Activated CD4-positive, alpha-beta T cell treated with anti-CD3 and anti-CD28 coated beads, Interleukin-2, amount 50 U/mL, for 24 hours (primary cell): ENCODE data around the gene ADTRP.
"Not testable (repeated sequence)": the region's sequence is repeated elsewhere in the genome, so short reads cannot be mapped to it uniquely, and the experiment has no call there.

Experiments
- DNase-seq, 2 donors: peaks; one replicate each; pipeline ENCODE4 v3.0.0-alpha.2; 2020; ENCODE audit warnings: low read depth in 1 of 2, low spot score in 1 of 2

ADTRP gene

DNA sequence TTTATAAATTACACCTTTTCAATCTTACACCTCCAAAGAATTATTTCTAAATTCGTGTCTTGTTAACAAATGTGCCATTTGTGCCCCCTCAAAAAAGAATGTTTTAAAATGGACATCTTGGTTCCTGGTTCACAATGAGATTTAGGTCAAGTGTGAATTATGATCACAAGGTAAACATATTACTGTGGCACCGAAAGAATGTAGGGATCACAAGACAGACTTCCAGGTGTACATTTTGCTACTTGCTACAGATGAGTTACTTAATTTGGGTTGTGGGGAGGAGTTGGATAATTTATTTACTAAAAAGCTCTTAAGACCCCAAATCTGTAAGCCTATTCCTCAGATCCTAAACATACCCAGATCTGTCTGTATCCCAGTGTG is 25.0 kb upstream of the ADTRP start:
- no peak for DNase-seq

DNA sequence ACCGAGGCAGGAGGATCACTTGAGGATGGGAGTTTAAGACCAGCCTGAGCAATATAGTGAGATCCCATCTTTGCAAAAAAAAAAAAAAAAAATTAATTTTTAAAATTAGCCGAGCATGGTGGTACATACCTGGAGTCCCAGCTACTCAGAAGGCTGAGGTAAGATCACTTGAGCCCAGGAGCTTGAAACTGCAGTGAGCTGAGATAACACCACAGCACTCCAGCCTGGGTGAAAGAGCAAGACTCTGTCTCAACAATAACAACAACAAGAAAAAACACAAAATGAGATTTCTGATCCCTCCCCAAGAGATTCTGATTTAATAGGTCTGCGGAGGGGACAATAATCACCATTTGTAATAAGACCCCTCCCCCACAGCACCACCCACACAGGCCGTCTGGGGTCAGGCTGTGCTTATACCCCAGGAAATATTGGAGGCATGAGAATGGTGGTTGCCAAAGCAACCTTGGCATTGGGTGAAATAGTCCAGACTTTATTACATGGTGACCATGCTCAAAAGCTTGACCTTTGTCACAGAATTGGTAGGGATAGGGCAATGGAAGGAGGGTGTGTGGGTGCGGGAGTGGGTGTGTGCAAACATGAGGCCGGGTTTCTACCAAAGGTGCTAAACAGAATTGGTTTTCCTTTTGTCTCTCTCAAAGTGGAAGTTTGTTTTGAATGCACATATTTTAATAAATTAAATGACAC is 24.4 kb upstream of the ADTRP start:
- DNase-seq = no peak

DNA sequence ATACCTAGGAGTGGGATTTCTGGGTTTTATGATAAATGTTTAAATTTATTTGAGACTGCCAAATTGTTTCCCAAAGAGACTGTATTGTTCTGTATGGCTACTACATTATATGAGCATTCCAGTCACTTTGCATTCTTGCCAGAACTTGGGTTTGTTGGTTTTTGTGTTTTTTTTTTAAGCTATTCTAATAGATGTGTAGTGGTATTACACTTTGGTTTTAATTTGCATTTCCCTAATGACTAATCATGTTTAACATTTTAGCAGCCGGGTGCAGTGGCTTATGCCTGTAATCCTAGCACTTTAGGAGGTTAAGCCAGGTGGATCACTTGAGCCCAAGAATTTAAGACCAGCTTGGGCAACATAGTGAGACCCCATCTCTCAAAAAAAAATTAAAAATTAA is 21.9 kb upstream of the ADTRP start:
- not testable (repeated sequence) for DNase-seq

DNA sequence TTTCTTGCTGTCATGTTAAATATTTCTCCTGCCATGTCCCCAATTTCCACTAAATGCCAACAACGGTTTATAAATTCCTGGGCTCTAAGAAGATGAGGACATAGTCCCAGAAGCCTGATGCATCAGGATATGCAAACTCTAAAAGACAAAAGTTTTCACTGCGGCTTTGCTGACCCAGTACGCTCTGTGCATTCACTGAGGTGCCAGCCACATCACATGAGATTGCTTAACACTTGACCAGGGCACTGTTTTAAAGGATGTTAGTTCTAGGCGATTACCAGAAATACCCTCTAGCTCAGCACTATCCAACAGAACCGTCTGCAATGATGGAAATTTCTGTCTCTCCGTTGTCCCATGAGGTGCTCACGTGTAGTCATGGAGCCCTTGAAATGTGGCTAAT is 19.9 kb upstream of the ADTRP start:
- no peak for DNase-seq

DNA sequence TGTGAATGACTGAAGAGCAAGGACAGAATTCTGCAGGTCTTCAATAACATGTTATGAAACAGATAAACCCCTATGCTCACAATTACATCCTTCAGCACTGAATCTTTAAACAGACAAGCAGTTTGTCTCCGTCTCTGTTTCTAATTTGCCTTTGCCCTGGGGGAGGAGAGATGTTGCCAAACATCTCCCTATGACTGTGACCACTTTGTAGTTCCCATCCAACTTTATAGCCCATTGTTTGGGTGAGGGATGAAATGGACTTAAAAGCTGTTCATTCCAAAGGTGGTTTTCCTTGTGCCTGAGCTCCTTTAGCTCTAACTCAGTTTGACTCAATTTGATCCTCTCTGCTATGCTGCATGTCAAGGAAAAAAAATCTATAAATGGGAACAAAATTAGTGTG is 19.5 kb upstream of the ADTRP start:
- DNase-seq = no peak

DNA sequence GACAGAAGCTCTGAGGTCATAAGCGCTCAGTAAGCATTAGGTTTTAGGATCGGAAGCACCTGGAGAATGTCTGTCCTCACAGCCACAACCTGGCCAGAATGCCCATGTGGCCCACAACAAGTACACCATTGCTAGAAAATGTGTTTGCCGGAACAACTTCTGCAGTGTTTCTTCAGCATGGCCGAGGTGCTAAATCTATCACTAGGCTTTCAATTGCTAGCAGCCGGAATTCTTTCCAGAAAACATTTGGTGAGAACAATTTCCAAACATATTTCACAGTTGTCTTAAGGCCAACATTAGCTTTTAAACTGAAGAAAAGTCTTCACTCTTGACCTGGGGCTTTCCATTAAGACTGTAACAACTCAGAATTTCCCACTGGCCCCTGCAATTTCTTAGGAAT is 18.2 kb upstream of the ADTRP start:
- no peak for DNase-seq

DNA sequence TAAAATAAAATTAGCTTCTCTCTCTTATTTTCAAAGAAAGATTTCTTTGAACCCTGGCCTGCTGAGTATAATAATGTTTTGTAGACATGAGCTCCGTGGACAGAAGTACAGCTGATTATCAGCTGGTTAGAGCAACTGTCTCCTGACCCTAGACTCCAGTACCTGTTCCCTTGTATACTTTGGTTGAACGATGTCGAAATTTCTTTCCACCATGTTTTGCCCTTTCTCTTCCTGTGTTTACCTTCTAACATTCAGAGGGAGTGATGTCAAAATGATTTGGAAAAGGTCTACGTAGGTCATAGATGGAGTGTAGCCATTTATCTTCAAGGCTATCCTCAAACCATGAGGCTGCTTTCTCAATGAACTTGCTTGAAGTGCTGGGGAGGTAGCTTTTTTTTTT is 16.8 kb upstream of the ADTRP start:
- DNase-seq = no peak

DNA sequence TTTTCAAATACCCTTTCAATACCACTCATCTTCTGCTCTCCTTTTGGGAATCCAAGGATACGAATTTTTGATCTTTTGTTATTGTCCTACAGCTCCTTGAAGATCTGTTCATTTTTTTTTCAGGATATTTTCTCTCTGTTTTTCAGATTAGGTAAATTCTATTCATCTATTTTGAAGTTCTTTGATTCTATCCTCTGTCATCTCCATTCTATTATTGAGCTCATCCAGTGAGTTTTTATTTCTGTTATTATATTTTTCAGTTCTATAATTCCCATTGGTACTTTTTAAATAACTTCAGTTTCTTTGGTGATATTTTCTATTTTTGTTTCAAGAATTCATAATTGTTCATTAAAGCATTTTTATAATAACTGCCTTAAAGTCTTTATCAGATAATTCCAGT is 14.7 kb upstream of the ADTRP start:
- DNase-seq = no peak

DNA sequence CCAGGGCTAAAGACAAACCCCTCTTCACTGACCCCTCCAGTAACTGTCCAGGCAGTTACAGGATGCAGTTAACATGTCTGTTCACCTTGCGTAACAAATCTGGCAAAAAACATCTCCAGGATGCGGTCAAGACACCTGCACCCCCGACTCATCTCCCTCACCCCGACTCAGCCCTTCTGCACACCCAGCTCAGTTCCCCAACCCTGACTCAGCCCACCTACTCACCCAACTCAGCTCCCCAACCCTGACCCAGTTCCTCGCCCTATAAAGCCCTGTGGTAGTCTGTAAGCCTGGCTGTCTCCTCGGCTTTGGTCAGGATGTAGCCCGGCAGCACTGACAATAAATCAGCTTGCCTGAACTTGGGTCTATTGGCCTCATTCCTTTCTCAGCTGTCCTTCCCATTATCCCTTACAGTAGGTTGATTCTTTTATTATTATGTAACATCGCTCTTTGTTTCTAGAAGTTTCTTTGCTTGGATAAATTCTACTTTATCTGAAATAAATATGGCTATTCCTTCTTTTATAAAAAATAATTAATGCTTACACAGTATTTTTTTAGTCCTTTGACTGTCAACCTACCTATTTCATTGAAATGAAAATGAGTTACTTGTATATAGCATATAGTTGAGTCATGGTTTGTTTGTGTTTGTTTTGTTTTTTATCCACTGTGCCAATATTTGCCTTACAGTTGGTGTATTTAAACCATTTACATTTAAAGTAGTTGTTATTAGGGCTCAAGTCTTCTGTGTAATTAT is 12.9 kb upstream of the ADTRP start:
- DNase-seq = no peak

DNA sequence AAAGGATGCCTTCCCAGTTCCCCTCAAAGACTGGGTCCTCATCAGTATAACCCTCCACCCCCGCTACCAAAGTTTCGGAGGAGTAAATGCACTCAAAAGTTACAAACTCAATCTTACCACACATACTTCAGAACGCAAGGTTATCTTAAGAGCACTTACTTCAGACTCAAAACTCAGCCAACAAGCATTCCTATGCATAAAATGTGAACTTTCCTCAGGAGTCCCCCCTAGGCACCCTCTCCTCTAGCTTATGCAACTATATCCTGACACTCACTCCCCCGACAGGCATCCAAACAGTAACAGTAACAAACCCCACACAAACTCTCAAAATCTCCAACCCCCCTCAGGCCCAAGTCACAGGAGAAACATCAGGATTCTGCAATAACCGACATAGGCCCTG is 11.1 kb upstream of the ADTRP start:
- DNase-seq = no peak

DNA sequence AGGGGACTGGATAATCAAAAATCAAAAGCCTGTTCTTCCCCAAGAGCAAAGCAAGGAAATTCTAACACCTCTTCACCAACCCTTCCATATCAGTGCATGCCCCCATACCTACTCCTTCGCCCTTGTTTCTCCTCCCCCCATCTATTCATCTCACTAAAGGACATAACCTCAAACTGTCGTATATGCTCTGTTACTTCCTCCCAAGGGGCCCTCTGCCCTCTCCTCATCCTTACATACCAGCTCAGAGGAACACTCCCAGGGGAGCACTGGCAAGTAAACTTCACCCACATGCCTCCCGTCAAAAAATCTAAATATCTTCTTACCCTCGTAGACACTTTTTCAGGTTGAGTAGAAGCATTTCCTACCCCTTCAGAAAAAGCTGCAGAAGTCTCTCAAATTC is 9.4 kb upstream of the ADTRP start:
- no peak for DNase-seq

DNA sequence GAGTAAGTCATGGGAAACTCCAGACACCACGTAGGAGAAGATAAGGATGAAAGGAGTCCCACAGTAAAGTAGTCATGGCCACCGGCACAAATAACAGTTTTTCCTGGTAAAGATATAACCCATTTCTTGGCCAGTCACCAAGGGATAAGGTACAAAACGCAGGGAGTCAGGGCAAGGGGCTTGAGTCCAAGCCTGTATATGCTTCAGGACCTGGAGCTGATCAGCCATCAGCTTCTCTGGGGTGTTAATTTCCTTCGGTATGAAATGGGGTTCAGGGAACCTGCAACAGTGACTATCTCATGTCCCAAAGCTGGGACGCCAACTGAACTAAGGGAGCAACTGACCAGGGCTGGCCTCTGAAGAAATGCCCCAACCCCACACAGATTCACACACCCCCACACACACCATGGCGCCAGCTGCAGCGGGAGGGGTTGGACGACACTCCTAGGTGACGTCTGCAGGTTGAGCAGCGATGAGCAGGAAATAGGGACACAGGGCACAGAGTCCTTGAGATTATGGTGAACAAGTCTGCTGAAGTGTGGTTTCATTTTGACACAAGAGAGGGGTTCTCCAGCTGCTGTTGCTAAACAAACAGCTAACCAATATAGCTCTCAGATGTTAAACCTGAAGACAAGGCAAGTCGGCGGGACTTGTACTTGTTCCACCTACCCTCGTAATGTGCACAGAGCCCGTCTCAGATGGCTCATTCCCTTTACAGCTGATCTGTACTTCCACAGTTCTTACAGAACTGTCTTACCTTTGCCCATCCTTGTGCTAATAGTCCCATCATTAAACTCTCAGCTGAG is 7.4 kb upstream of the ADTRP start:
- DNase-seq = peak in 1 of 2 donors; percentile 17

DNA sequence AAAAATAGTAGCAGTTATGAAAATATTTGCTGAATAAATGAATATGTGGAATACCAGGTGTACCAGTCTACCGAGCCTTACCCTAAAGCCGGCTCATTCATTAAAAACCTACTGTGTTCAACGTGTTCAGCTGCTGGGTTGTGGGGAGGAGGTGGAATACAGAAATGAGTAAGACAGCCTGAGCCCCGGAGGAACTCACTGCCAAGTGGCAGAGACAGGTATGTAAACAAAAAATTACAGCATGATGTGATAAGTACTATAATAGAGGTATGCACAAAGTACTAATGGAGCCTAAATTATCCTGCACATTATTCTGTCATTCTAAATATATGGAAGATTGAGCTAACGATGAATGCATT is 6.8 kb upstream of the ADTRP start:
- no peak for DNase-seq

DNA sequence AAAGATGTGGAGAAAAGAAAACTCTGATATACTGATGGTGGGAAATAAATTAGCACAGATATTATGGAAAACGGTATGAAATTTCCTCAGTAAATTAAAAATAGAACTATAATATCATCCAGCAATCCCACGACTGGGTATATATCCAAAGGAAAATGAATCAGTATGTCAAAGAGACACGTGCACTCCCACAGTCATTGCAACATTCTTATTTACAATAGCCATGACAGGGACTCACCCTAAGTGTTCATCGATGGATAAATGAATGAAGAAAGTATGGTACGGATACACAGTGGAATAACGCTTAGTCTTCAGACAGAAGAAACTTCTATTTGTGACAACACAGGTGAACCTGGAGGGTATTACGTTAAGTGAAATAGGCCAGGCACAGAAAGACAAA is 5.7 kb upstream of the ADTRP start:
- no peak for DNase-seq

DNA sequence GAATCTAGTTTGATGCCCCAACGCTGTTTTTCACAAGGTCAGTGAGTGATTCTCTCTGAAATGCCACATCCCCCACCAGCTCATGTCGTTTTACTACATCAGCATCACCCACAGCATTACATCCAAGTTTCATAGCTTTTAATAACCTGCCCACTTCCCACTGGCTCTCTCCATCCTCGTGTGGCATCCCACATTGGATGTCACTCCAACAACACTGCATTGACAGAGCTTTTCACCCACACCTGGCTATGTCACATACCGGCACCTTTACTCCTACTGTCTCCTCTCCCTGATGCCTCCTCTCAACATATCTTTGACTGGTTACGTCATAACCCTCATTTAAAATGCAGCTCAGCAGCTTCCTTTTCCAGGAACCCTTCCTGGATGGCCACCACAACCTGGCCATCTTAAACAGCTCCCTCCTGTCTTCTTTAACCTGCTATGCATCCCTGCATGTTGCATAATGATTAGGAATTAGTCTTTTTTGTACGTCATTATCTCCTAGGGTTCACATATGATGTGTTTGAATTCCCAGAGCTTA is 5.0 kb upstream of the ADTRP start:
- no peak for DNase-seq

DNA sequence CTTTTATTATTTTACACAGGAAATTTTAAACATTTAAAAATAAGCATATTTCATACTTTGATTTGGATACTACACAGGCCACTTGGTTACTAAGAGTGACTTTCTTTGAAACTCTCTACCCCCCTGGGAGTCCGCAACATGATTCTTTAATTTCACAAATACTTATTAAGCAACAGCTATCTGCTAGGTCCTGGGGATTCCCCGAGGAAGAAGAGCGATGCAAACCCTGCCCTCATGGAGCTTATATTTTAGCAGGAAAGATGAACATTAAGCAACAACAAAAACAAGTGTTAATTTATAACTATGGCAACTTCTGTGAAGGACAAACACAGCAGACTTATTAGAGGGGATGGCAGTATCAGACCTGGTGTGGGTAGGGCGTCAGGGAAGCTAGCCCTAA is 3.9 kb upstream of the ADTRP start:
- no peak for DNase-seq

DNA sequence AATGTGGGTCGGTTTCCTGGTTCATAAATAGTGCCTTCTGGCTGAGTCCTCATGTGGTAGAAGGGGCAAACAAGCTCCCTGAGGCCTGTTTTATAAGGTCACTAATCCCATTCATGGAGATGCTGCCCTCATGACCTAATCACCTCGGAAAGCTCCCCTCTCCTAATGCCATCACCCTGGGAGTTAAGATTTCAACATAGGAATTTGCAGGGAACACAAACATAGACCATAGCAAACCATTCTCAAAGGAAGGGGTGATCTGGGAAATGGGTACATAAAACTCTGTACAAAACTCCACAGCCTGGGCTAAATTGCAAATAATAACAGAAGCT is 1.5 kb upstream of the ADTRP start:
- DNase-seq = no peak

DNA sequence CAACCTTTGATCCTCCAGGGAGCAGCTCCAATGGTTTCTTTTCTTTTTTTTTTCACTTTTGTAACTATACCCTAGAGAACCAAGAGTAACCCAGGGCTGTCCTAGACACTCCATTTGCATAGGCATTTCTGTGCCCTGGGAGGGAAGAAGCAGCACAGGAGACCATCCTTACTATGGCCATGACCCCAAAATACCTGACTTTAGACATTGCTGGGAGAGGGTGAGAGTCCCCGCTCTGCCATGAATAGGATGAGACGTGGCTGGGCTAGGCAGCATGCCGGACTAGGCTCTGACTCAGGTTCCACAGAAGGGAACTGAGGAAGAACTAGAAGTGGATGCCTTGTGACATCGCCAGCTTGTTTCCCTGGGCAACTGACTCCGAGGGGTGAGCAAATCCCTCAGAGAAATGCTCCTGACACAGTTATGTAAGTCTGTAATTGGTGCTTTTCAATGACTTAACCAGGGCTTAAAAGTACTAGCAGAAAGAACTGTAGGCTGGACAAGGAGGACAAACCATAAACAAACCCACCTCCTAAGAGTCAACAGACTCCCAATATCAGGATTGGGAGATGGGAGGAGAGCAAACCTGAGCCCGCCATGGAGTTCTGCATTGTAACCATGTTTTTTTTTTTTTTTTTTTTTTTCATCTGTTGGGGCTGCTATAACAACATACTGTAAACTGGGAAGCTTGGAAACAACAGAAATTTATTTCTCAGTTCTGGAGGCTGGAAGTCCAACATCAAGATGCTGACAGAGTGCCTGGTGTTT is 910 bp upstream of the ADTRP start:
- DNase-seq = no peak

DNA sequence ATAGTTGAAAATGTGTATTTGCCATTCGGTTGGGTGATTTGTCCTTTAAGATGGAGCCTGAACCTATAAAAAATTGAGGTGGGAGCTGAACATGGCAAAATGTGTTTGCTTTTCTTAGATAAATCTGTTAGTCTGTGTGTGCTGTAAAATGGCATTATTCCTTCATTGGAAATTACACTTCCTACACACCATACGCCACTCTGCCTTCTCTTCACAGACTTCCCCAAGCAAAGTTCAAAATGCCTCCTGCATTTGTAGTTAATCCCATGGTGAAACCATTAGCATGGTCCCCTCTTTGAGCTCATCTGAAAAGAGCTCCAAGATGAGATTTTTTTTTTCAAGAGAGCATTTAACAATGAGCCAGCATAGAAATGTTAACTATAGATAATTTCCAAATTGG is 567 bp downstream of the ADTRP start:
- no peak for DNase-seq

DNA sequence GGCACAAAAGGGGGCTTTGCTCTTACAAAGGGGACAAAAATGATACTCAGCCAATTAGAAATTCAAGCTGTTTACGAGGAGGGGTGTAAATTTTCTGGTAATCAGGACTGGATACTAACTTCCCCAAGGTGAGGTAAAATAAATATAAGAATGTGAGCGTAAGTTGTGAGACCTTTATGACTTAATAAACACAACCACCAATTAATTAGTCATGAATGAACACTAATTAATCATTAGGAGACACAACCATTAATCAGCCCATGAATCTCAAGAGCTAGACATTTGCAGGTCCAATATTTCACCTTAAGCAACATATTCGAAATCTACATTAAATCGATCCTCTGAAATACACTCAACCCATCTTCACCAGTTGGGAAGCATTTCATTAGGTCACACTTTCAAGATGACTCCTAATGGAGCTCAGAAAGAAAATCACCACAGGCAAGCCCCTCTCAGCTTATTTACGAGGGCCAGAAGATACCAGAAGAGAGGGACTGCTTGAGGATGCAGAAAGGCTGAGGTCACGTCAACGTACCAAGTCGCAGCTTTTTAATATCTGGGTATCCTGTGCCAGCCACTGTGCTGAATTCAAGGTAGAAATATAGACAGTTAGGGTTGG is 2.7 kb downstream of the ADTRP start:
- DNase-seq = no peak

DNA sequence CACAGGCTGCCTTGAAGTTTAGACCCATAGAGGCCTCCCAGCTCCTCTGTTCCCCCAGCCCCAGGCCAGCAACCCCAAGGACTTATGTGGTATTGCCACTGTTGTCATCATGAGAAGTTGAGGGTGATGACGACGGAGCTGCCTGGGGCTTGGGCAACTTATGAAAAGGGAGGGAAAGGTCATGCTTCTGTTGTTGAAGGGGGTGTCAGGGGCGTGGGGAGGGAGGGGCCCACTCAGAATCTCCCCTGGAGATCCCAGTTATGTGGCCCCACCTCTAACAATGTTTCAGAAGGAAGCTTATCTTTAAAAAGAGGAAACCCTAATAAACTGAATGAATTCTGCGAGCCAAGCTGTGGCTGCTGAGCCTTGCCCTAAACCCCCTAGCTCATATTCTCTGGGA is 4.2 kb downstream of the ADTRP start:
- no peak for DNase-seq
